Lung (tissue), 12 donors: ENCODE results near the gene RIOK1. TPM values are rescaled to one million over a fixed set of nuclear protein-coding genes. Genes with fewer than 3 reads are reported as not detected.

Experiments
- ATAC-seq: fragments of 200-7000 bp; cut with Tn5 transposase; one replicate; pipeline ENCODE4 v1.9.1; 2020; ENCODE audit warnings: moderate number of reproducible peaks; ENCODE audit not compliant: insufficient read depth, low FRiP score
- DNase-seq, 3 donors: peaks; one replicate each; pipeline ENCODE4 v3.0.0-alpha.2; 2013 to 2017
- H3K27ac ChIP-seq, 2 donors: one replicate each; pipeline ENCODE4 v1.5.1; 2013; ENCODE audit warnings: mild to moderate bottlenecking in 2 of 2, moderate library complexity in 2 of 2, control low read depth in 1 of 2, inconsistent platforms in 1 of 2, low read depth in 1 of 2, low read length in 1 of 2
- H3K27me3 ChIP-seq, 3 donors: one replicate each; pipeline ENCODE4 v1.5.1; 2013; ENCODE audit warnings: low read length in 2 of 3; ENCODE audit not compliant: control insufficient read depth in 3 of 3, insufficient read depth in 3 of 3
- H3K36me3 ChIP-seq, 4 donors: one replicate each; pipeline ENCODE4 v1.5.1; 2013; ENCODE audit warnings: low read length in 4 of 4, mild to moderate bottlenecking in 1 of 4, moderate library complexity in 1 of 4; ENCODE audit not compliant: control insufficient read depth in 4 of 4, insufficient read depth in 4 of 4
- H3K4me1 ChIP-seq, 5 donors: one replicate each; pipeline ENCODE4 v1.5.1; 2013; ENCODE audit warnings: low read length in 5 of 5, mild to moderate bottlenecking in 2 of 5, moderate library complexity in 1 of 5; ENCODE audit not compliant: control insufficient read depth in 5 of 5, insufficient read depth in 5 of 5
- H3K4me3 ChIP-seq: one replicate; pipeline ENCODE4 v1.5.1; 2013; ENCODE audit warnings: mild to moderate bottlenecking, control low read depth, moderate library complexity
- H3K9ac ChIP-seq, 2 donors: one replicate each; pipeline ENCODE4 v1.5.1; 2013; ENCODE audit warnings: low read length in 2 of 2, control low read depth in 1 of 2; ENCODE audit not compliant: insufficient read depth in 1 of 2
- H3K9me3 ChIP-seq, 4 donors: one replicate each; pipeline ENCODE4 v1.5.1; 2013; ENCODE audit warnings: low read length in 3 of 4, mild to moderate bottlenecking in 1 of 4, moderate library complexity in 1 of 4; ENCODE audit not compliant: control insufficient read depth in 4 of 4, insufficient read depth in 3 of 4
- WGBS, 2 donors: extraction: QIAGEN DNeasy Blood & Tissue Kit; methylation state at CpG; one replicate each; pipeline ENCODE4 v1.1.7; 2013; 5-methylcytosine and 5-hydroxymethylcytosine counted together
- polyA plus RNA-seq, 2 donors: library from polyadenylated mRNA; stranded (reverse); fragments of 200-250 nt; gene quantifications; one replicate each; pipeline ENCODE4 v1.2.1, GENCODE V29; 2013
- total RNA-seq, 2 donors: library from RNA; depleted of rRNA in 1 of 2; stranded (reverse); fragments of >200 nt in 1 of 2; gene quantifications; one replicate each; pipeline ENCODE4 v1.2.1, GENCODE V29; 2014 to 2021
- TF ChIP-seq, protein P1 (sequence below): IDR thresholded peaks from 2 replicates; pipeline ENCODE4 v1.5.1; 2012; ENCODE audit warnings: mild to moderate bottlenecking; ENCODE audit errors: control extremely low read depth, extremely low read depth
- donor health status: control.
- donor health status: control.
- donor health status: Bipolar disorder and iron deficiency.
- donor health status: healthy.
- donor health status: DM: yes; HTN: yes; CAD: no.

RIOK1 gene
- total and polyA plus RNA-seq, 4 donors: 10.2 to 25.4 (median 15.1) TPM

- TF ChIP-seq, protein P1, sequence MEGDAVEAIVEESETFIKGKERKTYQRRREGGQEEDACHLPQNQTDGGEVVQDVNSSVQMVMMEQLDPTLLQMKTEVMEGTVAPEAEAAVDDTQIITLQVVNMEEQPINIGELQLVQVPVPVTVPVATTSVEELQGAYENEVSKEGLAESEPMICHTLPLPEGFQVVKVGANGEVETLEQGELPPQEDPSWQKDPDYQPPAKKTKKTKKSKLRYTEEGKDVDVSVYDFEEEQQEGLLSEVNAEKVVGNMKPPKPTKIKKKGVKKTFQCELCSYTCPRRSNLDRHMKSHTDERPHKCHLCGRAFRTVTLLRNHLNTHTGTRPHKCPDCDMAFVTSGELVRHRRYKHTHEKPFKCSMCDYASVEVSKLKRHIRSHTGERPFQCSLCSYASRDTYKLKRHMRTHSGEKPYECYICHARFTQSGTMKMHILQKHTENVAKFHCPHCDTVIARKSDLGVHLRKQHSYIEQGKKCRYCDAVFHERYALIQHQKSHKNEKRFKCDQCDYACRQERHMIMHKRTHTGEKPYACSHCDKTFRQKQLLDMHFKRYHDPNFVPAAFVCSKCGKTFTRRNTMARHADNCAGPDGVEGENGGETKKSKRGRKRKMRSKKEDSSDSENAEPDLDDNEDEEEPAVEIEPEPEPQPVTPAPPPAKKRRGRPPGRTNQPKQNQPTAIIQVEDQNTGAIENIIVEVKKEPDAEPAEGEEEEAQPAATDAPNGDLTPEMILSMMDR: no peak
- no peak for ATAC-seq
- WGBS, 2 donors: 90 to 92% methylated on average over 6 of the region's 6 CpGs
- peaks cover 8 to 25% (median 11%) of the 10 kb centered on the region in 4 donors for H3K36me3 ChIP-seq
- no peak for DNase-seq
- no peak overlapping the region for H3K4me3 ChIP-seq
- no peaks in the 10 kb centered on the region for H3K27me3 ChIP-seq
- no peaks in the 10 kb centered on the region for H3K9me3 ChIP-seq
- no peak overlapping the region for H3K27ac ChIP-seq
- no peak overlapping the region for H3K9ac ChIP-seq
- H3K4me1 ChIP-seq: peaks cover 0 to 23% (median 8%) of the 10 kb centered on the region in 5 donors
These were observed 2.8 kb downstream of the RIOK1 start for GRCh38 chr6:7392402-7392801.

GRCh38 chr6:7401075-7401474, 11.5 kb downstream of the RIOK1 start:
- Histone ChIP-seq H3K9me3 (no peaks in the 10 kb centered on the region), H3K36me3 (peaks cover 18 to 52% (median 24%) of the 10 kb centered on the region in 4 donors), H3K27me3 (no peaks in the 10 kb centered on the region), H3K9ac (no peak overlapping the region), H3K4me3 (no peak overlapping the region), H3K4me1 (no peaks in the 10 kb centered on the region), H3K27ac (no peak overlapping the region)
- ATAC-seq (no peak), DNase-seq (no peak)
- WGBS, 2 donors: 84 to 87% methylated on average over 3 of the region's 3 CpGs
- TF ChIP-seq, protein P1: no peak

GRCh38 chr6:7402716-7403115, 13.1 kb downstream of the RIOK1 start:
- Histone ChIP-seq H3K4me1 (no peaks in the 10 kb centered on the region), H3K27me3 (no peaks in the 10 kb centered on the region), H3K27ac (no peak overlapping the region), H3K4me3 (no peak overlapping the region), H3K9me3 (no peaks in the 10 kb centered on the region), H3K9ac (no peak overlapping the region), H3K36me3 (peaks cover 21 to 50% (median 33%) of the 10 kb centered on the region in 4 donors)
- ATAC-seq (peak; percentile 58), DNase-seq (no peak)
- WGBS, 2 donors: 35 to 78% methylated on average over 1 of the region's 1 CpG
- TF ChIP-seq, protein P1: no peak

DNA sequence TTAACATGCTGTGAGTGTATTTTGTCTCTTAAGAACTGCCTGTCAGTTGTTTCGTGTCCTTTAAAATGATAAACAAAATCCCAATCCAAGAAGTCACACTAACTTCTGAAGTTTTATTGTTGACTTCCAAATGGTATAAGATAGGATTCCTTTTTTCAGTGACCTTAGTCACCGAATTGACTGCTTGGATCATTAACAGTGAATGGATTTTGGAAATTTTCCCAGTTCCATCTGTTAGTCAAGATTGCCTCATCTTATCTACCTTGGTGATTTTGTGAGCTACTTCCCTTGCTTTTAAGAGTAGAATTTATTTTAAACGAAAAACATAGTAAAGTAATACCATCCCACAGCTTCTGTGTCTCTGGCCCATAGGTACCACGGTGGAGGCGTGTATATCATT, 14.9 kb downstream of the RIOK1 start:
- Histone ChIP-seq H3K4me3 (no peak overlapping the region), H3K36me3 (peaks cover 21 to 56% (median 32%) of the 10 kb centered on the region in 4 donors), H3K4me1 (no peaks in the 10 kb centered on the region), H3K27me3 (no peaks in the 10 kb centered on the region), H3K9ac (no peak overlapping the region), H3K9me3 (no peaks in the 10 kb centered on the region), H3K27ac (no peak overlapping the region)
- TF ChIP-seq, protein P1: no peak
- whole genome bisulfite sequencing, 2 donors: 96 to 97% methylated on average over 5 of the region's 5 CpGs
- DNase-seq (no peak), ATAC-seq (no peak)
